Measurements from ENCODE around the gene NUP93. TPM values are rescaled to one million over a fixed set of nuclear protein-coding genes. Genes with fewer than 3 reads are reported as not detected.

NUP93 gene
- total and polyA plus RNA-seq, 9 of the 15 experiments (the other 6 are each of a cell fraction or from before 2014, with no cell fraction given), result 92.0 to 162 (median 121) TPM

DNA sequence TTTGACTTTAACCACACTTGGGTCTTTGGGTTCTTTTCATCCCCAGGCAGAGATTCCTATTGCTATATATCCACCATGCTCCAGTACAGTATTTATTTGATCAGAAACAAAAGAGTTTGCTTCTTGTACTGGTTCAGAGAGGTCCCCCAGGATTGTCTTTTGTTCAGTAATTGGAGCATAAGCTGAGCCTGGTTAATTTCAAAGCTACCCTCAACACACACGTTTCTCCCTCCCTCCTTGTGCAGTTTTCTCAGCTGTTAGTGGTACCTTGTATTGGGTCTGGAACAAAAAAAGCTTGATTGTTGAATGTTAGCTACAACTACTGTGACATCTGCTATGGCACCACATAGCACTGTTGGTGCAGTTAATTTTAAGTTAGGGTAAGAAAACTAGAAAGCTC is 50.0 kb downstream of the NUP93 start:
- FAIRE-seq, result no peak

More for the DNA sequence above, 50.0 kb downstream of the NUP93 start:
- H3K9me3 ChIP-seq (replicated peaks; ENCODE audit: control insufficient read depth, insufficient read depth, low read depth, low read length), result no peaks in the 10 kb centered on the region
- no peak overlapping the region for H3K27ac ChIP-seq (ENCODE audit: extremely low read depth, low read depth, low read length)
- no peak for DNase-seq (ENCODE audit: extremely low read depth in 1 of 4, low spot score in 3 of 4)
- no TSS peak for BruUV-seq (replicated peaks)
- no peak overlapping the region for H3K4me3 ChIP-seq
- WGBS (ENCODE audit: insufficient coverage, low coverage, missing lambda C conversion rate), result 0% methylated on average over 1 of the region's 1 CpG
- intact Hi-C loops (cut with micrococcal nuclease), result loop anchor here (10.0 kb wide), 1 partner anchor 205 kb away; no protein-coding TSS in a partner anchor
- ChIA-PET CTCF (ENCODE audit: low intra/inter-chr PET ratio) (no interaction called here), POLR2A (interaction anchor here (1.4 kb wide), 1 partner anchor 13 kb away, joined by 3 read pairs; no protein-coding TSS in a partner anchor)
- peaks cover 2% of the 10 kb centered on the region for H3K36me3 ChIP-seq (ENCODE audit: control insufficient read depth, insufficient read depth, low read length)
- ATAC-seq, result no peak
- H2AFZ ChIP-seq (ENCODE audit: low read depth, low read length), result no peak overlapping the region
- H3K79me2 ChIP-seq (ENCODE audit: control insufficient read depth, insufficient read depth, low read length), result peaks cover 23% of the 10 kb centered on the region
- H3K9me1 ChIP-seq (ENCODE audit: control insufficient read depth, insufficient read depth, low read length), result no peaks in the 10 kb centered on the region
- H4K20me1 ChIP-seq (replicated peaks; ENCODE audit: control insufficient read depth, insufficient read depth, low read length), result no peaks in the 10 kb centered on the region; the same call in 1 of the 2 replicates
- H3K27me3 ChIP-seq (ENCODE audit: control insufficient read depth in 2 of 2, insufficient read depth in 2 of 2, low read length in 2 of 2), result no peaks in the 10 kb centered on the region
- no peak overlapping the region for H3K4me2 ChIP-seq (ENCODE audit: insufficient read depth, low read length)
- H3K9ac ChIP-seq (ENCODE audit: insufficient read depth in 1 of 2, low read depth in 2 of 2, low read length in 2 of 2), result no peak overlapping the region
- no peaks in the 10 kb centered on the region for H3K4me1 ChIP-seq (replicated peaks in 1 of 2; ENCODE audit: control insufficient read depth in 2 of 2, insufficient read depth in 2 of 2, low read length in 2 of 2)
- TF ChIP-seq COPS2 (conservative IDR thresholded peaks at IDR 0.05) (no peak), PHB (CRISPR knock-in tag; IDR thresholded peaks at IDR 0.05) (no peak), TEAD2 (tag; IDR thresholded peaks at IDR 0.05) (no peak), SUPT5H (IDR thresholded peaks at IDR 0.05) (no peak), EZH2 (IDR thresholded peaks at IDR 0.05; ENCODE audit: borderline replicate concordance, low read depth, low read length) (no peak), ZNF785 (CRISPR knock-in tag; IDR thresholded peaks at IDR 0.05) (no peak)
- TF ChIP-seq, protein P1, sequence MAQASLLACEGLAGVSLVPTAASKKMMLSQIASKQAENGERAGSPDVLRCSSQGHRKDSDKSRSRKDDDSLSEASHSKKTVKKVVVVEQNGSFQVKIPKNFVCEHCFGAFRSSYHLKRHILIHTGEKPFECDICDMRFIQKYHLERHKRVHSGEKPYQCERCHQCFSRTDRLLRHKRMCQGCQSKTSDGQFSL (CRISPR knock-in tag; IDR thresholded peaks at IDR 0.05), result no peak
- TF ChIP-seq, protein P1 (tag; IDR thresholded peaks at IDR 0.05), result no peak
- TF ChIP-seq, protein P2, sequence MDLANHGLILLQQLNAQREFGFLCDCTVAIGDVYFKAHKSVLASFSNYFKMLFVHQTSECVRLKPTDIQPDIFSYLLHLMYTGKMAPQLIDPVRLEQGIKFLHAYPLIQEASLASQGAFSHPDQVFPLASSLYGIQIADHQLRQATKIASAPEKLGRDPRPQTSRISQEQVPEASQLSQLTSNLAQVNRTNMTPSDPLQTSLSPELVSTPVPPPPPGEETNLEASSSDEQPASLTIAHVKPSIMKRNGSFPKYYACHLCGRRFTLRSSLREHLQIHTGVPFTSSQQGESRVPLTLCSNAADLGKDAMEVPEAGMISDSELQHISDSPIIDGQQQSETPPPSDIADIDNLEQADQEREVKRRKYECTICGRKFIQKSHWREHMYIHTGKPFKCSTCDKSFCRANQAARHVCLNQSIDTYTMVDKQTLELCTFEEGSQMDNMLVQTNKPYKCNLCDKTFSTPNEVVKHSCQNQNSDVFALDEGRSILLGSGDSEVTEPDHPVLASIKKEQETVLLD (IDR thresholded peaks at IDR 0.05), result no peak
- in situ Hi-C loops (cut with MboI), result no loop called here

Measured in K562 (cell line).